Measurements from ENCODE around the gene RABL2B.
"Not testable (repeated sequence)": the region's sequence is repeated elsewhere in the genome, so short reads cannot be mapped to it uniquely, and the experiment has no call there.

DNA sequence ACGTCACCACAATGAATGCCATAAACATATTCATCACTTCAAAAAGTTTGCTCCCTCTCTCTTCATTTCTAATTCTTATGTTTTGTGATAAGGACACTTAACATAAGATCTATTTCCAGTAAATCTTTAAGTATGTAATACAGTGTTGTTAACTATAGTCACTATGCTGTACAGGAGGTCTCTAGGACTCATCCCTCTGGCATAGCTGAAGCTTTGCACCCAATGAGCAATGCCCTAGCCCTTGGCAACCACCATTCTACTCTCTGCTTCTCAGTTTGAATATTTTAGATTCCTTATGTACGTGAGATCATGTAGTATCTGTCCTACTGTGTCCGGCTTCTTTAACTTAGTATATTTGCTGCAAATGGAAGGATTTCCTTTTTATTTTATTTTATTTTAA lies 19.1 kb downstream of the RABL2B start:
- not testable (repeated sequence) for TF ChIP-seq EZH2 (IDR thresholded peaks at IDR 0.05; ENCODE audit: borderline replicate concordance, low read length)
- TF ChIP-seq, protein P1, sequence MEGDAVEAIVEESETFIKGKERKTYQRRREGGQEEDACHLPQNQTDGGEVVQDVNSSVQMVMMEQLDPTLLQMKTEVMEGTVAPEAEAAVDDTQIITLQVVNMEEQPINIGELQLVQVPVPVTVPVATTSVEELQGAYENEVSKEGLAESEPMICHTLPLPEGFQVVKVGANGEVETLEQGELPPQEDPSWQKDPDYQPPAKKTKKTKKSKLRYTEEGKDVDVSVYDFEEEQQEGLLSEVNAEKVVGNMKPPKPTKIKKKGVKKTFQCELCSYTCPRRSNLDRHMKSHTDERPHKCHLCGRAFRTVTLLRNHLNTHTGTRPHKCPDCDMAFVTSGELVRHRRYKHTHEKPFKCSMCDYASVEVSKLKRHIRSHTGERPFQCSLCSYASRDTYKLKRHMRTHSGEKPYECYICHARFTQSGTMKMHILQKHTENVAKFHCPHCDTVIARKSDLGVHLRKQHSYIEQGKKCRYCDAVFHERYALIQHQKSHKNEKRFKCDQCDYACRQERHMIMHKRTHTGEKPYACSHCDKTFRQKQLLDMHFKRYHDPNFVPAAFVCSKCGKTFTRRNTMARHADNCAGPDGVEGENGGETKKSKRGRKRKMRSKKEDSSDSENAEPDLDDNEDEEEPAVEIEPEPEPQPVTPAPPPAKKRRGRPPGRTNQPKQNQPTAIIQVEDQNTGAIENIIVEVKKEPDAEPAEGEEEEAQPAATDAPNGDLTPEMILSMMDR (conservative IDR thresholded peaks at IDR 0.05 in 1 of 2, IDR thresholded peaks at IDR 0.05 in 1 of 2; ENCODE audit: extremely low read depth in 1 of 2, insufficient read depth in 1 of 2, low read depth in 1 of 2, low read length in 2 of 2): not testable (repeated sequence)
